Stimulated activated CD4-positive, alpha-beta T cell treated with anti-CD3 and anti-CD28 coated beads, Interleukin-12 subunit alpha, Interleukin-12 subunit beta, amount 100 ng/mL, for 48 hours (primary cell): ENCODE measurements around the gene CFTR.
"Not testable (repeated sequence)": the region's sequence is repeated elsewhere in the genome, so short reads cannot be mapped to it uniquely, and the experiment has no call there.

Source experiments
- DNase-seq, 3 donors: peaks; one replicate each; pipeline ENCODE4 v3.0.0-alpha.2; 2020; ENCODE audit warnings: low read depth in 2 of 3, low spot score in 1 of 3

The CFTR gene

DNA sequence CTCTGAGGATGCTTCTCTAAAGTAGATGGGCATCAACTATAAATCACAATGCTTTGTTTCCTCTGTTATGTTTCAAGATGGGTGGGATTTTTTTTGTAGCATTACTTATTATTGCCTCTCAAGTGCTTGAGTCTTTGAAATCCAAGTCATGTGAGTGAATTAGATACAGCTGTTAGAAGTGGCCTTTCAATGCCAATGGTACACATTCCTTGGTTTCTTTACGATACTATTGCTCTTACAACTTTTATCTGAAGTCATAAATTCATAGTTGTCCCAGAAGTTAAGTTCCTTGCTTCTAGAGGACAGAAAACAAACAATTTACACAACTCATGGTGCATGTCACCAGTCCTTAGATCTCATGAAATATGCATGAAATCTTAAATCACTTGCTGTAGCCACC is 15.5 kb downstream of the CFTR start:
- no peak for DNase-seq

DNA sequence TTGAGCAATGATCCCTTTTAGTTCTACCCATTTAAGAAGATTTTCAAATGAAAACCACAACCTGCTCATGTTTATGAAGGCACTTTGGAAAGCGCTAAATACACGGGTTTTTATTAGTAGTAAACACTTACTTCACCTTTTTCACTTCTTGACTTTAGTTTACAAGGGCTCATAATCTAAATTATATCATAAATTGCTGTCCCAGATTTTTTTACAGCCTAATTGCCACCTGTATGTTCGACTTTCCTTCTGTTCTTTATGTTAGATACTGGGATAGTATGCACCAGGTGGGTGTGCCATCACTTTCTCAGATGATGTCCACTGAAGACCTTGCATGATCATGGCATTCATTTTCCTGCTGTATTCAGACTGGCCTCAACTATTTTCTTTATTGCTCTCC is 22.5 kb downstream of the CFTR start:
- no peak for DNase-seq

DNA sequence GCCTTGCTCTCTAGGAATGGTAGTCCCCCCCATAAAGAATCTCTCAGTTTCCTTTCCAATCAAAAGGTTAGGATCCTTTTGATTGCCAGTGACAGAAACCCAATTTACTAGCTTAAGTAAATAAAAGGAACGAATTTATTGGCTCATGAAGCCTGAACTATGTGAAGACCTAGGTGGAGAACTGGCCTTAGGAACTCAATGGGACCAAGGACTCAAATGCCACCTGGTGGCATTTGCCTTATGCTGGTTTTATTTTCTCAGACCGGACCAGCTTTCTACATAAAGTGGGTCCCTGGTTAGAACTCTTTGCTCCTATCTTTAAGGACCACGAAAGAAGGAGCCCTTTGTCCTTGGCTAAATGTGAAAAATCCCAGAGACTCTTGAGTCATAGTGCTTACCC is 25.4 kb downstream of the CFTR start:
- no peak for DNase-seq

DNA sequence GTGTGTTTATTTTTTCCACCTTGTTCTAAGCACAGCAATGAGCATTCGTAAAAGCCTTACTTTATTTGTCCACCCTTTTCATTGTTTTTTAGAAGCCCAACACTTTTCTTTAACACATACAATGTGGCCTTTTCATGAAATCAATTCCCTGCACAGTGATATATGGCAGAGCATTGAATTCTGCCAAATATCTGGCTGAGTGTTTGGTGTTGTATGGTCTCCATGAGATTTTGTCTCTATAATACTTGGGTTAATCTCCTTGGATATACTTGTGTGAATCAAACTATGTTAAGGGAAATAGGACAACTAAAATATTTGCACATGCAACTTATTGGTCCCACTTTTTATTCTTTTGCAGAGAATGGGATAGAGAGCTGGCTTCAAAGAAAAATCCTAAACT is 28.9 kb downstream of the CFTR start:
- DNase-seq = no peak

DNA sequence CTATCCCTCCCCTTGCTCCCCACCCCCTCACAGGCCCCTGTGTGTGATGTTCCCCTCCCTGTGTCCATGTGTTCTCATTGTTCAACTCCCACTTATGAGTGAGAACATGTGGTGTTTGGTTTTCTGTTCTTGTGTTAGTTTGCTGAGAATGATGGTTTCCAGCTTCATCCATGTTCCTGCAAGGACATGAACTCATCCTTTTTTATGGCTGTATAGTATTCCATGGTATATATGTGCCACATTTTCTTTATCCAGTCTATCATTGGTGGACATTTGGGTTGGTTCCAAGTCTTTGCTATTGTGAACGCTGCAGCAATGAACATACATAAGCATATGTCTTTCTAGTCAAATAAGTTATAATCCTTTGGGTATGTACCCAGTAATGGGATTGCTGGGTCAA is 37.4 kb downstream of the CFTR start:
- DNase-seq = not testable (repeated sequence)

DNA sequence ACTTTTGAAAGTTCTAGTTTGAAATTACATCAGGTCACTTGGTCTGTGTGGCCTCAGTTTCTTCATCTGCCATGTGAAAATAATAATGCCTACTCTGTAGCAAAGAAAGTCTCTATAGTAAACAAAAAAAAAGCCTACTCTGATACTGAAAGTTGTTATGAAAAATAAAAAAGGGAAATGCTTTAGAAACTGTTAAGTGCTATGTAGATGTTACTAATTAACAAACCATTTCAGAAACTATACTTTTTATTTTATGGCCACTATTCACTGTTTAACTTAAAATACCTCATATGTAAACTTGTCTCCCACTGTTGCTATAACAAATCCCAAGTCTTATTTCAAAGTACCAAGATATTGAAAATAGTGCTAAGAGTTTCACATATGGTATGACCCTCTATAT is 50.6 kb downstream of the CFTR start:
- DNase-seq = no peak

DNA sequence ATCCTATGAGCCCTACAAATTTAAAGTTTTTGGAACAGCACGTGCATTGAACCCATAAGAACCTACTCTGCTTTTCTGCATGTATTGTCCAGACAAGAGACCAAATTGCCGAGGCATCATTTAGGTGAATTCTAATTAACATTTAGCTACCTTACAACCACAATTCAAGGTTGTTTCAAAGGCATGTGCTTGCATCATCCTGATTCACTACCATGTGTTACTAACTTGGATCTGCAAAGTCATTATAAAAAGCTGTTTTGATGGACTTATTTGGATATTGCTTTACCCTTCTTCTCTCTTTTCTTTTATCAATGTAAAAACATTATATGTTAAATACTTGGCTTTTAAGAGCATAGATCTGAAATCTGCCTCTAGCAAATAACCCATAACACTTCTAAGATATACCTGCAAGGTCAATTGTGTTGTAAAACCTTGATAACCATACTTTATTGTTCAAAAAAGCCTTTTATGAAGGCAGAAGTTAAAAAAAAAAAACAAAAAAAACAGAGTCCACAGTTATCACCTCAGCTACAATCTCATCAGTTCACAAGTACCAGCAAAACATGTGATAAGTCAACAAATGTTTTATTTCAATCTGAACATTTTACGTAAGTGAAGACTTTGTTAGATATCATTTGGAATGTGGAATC is 51.9 kb downstream of the CFTR start:
- no peak for DNase-seq

DNA sequence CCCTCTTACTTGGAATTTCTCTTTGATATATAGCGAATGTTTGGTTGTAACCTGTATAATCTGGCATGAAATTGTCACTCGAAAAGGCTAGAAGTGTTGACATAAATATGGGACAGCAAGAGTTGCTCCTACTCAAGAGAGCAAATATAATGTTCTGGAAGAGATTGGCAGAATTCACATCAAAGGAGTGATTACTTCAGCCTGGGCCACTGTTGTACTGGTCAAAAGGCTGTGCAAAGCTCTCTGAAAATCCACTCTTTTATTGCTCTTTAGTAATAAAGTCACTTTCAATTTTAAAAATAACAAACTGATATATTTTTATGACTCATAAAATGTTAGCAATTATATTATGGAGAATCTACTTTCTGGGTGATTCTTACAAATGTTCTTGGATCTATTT is 58.2 kb downstream of the CFTR start:
- no peak for DNase-seq

DNA sequence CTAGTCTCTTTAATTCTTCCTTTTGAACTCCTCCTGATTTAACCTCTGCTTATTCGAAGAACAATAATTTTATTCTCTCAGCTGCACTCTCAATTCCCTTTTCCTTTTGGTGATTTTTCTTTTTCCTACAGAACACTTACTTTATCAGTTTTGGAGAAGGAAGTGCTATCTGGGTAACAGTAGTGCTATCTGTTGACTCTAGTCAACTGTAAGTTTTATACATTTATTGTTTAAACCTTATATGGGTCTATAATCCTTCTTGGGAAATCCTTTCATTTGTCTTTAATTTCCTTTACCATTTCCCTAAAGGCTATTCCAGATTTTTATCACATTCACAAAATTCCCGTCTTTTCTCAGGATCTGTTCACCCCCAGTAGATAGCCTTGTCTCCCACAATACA is 64.2 kb downstream of the CFTR start:
- no peak for DNase-seq

DNA sequence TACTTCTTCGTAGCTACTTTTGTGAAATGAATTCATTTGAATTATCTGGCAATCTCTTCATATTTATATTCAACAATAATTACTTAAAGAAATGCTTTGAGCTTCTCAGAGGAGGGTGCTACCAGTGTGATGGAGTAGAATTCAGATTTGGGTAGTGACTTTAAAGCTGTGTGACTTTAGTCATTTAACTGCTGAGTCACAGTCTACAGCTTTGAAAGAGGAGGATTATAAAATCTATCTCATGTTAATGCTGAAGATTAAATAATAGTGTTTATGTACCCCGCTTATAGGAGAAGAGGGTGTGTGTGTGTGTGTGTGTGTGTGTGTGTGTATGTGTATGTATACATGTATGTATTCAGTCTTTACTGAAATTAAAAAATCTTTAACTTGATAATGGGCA is 68.2 kb downstream of the CFTR start:
- no peak for DNase-seq

DNA sequence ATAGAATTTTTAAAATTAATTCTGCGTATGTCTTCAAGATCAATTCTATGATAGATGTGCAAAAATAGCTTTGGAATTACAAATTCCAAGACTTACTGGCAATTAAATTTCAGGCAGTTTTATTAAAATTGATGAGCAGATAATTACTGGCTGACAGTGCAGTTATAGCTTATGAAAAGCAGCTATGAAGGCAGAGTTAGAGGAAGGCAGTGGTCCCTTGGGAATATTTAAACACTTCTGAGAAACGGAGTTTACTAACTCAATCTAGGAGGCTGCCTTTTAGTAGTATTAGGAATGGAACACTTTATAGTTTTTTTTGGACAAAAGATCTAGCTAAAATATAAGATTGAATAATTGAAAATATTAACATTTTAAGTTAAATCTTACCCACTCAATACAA is 70.8 kb downstream of the CFTR start:
- no peak for DNase-seq

DNA sequence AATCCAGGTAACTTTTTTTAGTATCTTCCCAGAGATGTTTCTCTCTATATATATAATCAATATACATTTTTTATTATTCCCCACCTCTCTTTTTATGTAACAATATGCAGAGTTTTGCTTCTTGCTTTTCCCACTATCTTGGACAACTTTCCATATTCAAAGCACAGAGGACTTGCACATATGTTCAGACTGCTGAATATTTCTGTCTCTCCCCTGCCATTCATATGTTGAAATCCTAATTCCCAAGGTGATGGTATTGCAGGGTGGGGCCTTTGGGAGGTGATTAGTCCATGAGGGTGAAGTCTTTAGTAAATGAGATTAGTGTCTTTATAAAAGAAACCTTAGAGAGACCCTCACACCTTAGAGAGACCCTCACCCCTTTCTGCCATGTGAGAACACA is 72.8 kb downstream of the CFTR start:
- no peak for DNase-seq

DNA sequence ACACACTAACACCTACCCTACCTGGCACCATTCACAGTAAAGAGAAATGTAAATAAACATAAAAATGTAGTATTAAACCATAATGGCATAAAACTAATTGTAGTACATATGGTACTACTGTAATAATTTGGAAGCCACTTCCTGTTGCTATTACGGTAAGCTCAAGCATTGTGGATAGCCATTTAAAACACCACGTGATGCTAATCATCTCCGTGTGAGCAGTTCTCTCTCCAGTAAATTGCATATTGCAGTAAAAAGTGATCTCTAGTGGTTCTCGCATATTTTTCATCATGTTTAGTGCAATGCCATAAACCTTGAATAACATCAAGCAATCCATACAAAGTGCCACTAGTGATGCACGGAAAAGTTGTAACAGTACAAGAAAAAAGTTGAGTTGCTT is 75.4 kb downstream of the CFTR start:
- DNase-seq = no peak

DNA sequence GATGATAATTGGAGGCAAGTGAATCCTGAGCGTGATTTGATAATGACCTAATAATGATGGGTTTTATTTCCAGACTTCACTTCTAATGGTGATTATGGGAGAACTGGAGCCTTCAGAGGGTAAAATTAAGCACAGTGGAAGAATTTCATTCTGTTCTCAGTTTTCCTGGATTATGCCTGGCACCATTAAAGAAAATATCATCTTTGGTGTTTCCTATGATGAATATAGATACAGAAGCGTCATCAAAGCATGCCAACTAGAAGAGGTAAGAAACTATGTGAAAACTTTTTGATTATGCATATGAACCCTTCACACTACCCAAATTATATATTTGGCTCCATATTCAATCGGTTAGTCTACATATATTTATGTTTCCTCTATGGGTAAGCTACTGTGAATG is 79.6 kb downstream of the CFTR start:
- DNase-seq = no peak

DNA sequence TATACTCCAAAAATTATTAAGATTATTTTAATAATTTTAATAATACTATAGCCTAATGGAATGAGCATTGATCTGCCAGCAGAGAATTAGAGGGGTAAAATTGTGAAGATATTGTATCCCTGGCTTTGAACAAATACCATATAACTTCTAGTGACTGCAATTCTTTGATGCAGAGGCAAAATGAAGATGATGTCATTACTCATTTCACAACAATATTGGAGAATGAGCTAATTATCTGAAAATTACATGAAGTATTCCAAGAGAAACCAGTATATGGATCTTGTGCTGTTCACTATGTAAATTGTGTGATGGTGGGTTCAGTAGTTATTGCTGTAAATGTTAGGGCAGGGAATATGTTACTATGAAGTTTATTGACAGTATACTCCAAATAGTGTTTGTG is 80.2 kb downstream of the CFTR start:
- DNase-seq = no peak

DNA sequence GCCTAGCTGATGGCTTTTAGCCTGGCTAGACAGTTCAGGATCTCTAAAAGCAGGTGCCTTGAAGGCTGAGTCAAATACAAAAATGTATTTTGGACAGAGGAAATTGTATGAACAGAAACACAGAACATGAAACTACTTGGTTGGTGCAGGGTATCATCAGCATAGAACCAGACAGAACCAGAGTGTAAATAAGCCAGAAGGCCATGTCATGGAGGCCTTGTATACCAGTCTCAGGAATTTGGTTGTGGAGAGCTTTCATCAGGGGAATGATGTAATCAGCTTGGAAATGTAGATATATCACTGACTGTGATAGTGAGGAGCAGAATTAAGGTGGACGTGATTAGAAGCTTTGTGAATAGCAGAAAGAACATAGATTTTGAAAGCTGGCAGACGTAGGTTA is 82.9 kb downstream of the CFTR start:
- DNase-seq = no peak

DNA sequence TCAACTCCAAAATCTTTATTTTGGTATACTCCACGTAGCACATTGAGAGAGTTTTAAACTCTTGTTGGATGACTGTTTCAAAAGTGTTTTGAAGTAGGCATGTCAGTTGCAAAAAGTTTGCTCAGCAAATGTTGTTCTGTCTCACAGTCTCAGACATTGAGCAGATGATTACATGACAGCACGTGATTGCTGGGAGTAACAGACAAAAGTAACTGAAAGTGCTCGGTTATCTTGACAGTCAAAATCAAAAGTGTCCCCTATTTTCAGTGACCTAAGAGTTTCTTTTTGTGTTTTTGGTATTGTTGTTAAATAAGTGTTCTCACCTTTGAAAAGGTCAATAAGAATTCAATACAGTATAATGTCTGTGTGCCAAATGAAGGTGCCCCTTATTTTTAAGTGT is 84.3 kb downstream of the CFTR start:
- DNase-seq = no peak

DNA sequence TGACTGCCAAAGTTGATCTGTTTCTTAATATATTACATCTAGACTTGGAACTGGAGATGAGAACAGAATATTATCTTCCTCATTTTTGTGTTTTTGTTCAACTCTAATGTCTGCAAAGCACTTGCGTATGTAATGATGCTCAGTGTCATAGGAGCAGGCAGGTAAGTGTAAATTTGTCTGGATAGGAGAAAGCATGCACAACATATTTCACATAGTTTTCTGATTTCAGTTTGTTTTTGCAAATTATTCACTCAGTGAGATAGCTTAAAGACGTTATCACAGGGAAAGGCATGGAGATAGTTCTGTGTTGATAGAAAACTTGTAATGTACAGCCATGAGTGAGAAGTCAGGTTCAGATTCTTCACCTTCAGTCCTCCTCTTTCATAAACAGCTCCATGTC is 84.8 kb downstream of the CFTR start:
- no peak for DNase-seq

DNA sequence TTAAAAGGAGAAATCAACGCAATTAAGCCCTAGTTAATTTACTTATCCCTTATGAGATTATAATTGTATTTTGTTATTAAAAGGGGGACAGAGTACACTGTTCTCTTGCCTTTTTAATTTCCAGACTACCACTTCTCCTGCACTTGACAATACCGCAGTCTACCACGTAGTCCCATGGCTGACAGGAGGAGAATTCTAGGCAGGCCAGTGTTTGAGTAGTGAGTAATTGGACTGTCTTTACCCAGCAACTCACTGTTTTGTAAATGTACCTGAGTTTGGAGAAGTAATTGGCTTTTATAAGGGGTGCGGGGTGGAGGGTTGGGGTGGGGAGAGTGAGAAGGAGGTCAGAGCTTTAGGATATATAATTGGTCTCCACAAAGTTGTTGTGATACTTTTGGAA is 85.4 kb downstream of the CFTR start:
- DNase-seq = no peak

DNA sequence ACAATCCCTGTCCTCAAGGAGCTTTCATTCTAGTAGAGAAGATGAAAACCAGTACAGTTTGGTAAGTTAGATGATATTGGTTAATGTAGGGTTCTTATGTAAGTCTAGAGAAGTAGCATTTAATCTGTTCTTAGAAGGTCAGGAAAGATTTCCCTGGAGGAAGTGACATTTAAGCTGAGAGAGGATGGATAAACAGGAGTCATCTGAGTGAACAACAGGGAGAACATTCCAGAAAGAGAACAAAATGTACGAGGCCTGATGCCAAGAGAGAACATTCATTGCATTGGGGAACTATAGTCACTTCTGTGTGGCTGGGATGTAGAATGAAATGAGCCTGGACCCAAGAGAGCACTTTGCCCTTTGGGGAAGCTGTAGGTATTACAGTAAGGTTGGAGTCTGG is 88.0 kb downstream of the CFTR start:
- no peak for DNase-seq

DNA sequence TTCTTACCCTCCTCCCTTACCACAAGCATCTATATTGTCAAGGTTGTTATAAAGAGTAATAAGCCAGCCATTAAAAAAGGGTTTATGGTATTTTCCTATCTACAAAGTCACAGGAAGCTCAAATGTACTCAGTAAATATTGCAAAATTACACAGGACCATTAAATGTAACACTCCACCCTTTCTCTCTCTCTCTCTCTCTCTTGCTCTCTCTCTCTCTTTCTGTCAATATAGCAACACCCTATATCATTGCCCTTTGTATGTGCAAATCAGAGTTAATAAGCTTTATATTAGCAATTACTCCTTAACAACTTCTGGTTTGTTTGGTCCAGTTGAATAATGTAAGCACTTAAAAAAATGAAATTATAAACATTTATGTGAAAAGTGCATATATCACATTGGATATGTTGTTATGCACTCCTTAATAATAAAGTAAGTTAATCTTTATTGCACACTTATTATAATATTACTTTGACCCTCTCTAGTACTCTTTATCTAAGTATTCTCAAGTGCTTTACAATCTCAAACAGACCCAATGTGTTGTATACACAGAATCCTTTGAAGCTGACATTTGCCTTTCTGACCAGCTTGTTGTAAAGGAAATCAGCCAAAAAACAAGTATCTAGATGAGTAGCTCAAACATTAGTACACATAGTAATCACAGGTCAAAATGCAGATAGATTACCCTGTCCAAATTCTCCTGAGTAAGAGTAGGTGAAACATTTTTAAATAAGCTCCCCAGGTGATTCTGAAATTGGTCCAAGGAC is 93.2 kb downstream of the CFTR start:
- no peak for DNase-seq

DNA sequence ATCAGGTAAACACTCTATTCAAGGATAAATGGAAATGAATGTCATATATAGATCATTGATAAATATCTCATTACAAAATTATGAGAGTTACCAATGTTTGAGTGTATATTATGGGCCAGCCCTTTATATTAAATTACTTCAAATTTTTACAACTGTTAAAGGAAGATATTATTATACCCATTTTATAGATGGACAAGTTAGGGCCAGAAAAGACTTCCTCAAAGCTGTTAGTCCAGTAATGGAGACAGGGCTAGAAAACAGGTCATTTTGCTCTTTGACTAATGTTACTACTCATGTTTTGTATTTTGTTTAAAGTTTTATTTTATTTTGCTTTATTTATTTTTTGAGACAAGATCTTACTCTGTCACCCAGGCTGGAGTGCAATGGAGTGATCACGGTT is 101.6 kb downstream of the CFTR start:
- no peak for DNase-seq

DNA sequence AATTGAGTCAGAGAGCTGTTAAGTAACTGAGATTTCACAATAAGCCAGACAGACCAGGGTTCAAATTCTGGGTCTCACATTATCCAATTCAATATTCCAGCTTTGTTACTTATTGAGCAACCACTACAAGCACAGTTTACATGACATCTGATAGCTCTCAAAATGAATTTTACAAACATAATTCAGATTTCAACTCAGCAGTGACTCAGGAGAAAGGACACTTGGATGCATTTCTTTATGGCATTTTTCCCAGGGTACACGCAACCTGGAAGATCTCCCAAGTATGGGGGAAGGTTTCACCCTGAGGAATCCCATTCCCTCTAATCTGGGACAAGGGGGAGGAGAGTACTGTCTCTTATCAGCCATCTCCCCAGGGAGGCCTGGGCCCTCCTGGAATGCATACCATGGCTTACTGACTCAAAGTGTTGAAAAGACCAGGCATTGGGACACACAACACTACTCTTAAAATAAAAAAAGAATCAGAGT is 102.4 kb downstream of the CFTR start:
- no peak for DNase-seq
